K562 (cell line): ENCODE results near the gene VTI1B. TPM values are rescaled to one million over a fixed set of nuclear protein-coding genes. Genes with fewer than 3 reads are reported as not detected.

Experiments
- ATF4 ChIP-seq: fragments of 450-650 bp; formaldehyde crosslinking; IDR thresholded peaks from 2 replicates; pipeline ENCODE4 v1.4.0; 2022; ENCODE audit warnings: mild to moderate bottlenecking, moderate library complexity
- CBX3 ChIP-seq, 2 experiments: IDR thresholded peaks; 1 replicate in 1 of 2; 2 replicates in 1 of 2; pipeline ENCODE4 v1.6.1; 2012; ENCODE audit warnings: inconsistent platforms in 2 of 2, low read length in 2 of 2, borderline replicate concordance in 1 of 2, control low read depth in 1 of 2
- CBX5 ChIP-seq: IDR thresholded peaks from 2 replicates; pipeline ENCODE4 v1.6.1; 2014; ENCODE audit warnings: low read depth, borderline replicate concordance
- EGR1 ChIP-seq: fragments of 450-650 bp; conservative IDR thresholded peaks from 2 replicates; pipeline ENCODE4 v1.6.1; 2017; ENCODE audit warnings: mild to moderate bottlenecking
- HSF4 ChIP-seq: fragments of 250-450 bp; sonication (Bioruptor Pico); IDR thresholded peaks from 2 replicates; pipeline ENCODE4 v2.1.2; 2022; ENCODE audit warnings: mild to moderate bottlenecking, moderate library complexity, borderline replicate concordance
- MCM2 ChIP-seq: fragments of 450-650 bp; IDR thresholded peaks from 2 replicates; pipeline ENCODE4 v1.6.1; 2017; ENCODE audit warnings: low read depth, mild to moderate bottlenecking
- NELFE ChIP-seq: IDR thresholded peaks from 2 replicates; pipeline ENCODE4 v1.6.1; 2011; ENCODE audit warnings: mild to moderate bottlenecking; ENCODE audit not compliant: insufficient read depth, insufficient read length
- XRCC5 ChIP-seq: fragments of 200-400 bp; formaldehyde crosslinking; IDR thresholded peaks from 2 replicates; pipeline ENCODE4 v1.6.1; 2017; ENCODE audit warnings: low read depth, mild to moderate bottlenecking, low read length
- ZKSCAN1 ChIP-seq: fragments of 150-350 bp; IDR thresholded peaks from 2 replicates; pipeline ENCODE4 v1.6.1; 2016; ENCODE audit warnings: low read depth, low read length
- ZNF311 ChIP-seq: fragments of 250-450 bp; sonication (Bioruptor Pico); IDR thresholded peaks from 2 replicates; pipeline ENCODE4 v1.4.0; 2020; ENCODE audit warnings: mild to moderate bottlenecking, moderate library complexity
- ZNF354B ChIP-seq: fragments of 250-450 bp; sonication (Bioruptor Pico); IDR thresholded peaks from 2 replicates; pipeline ENCODE4 v1.4.0; 2020
- ZNF407 ChIP-seq: fragments of 450-650 bp; IDR thresholded peaks from 2 replicates; pipeline ENCODE4 v1.6.1; 2016; ENCODE audit warnings: low read depth
- ZNF449 ChIP-seq: fragments of 250-450 bp; sonication (Bioruptor Pico); IDR thresholded peaks from 2 replicates; pipeline ENCODE4 v1.8.0; 2022; ENCODE audit warnings: moderate library complexity, mild to moderate bottlenecking, inconsistent platforms
- ZNF518B ChIP-seq: fragments of 250-450 bp; sonication (Bioruptor Pico); IDR thresholded peaks from 2 replicates; pipeline ENCODE4 v1.5.0; 2021; ENCODE audit warnings: mild to moderate bottlenecking, moderate library complexity
- polyA plus RNA-seq, 8 experiments: library from polyadenylated mRNA; depleted of rRNA in 4 of 8; stranded (reverse) in 5 of 8; unstranded in 3 of 8; fragments of >200 nt; fragmentation: Nextera tagmentation in 2 of 8; fragmentation: Illumina TruSeq in 1 of 8; extraction: Ambion mirVana in 2 of 8; extraction: Trizol in 1 of 8; gene quantifications; 2 replicates each; pipeline versions ENCODE4 v1.2.1 to v1.2.3, GENCODE V29; 2011 to 2014; ENCODE audit warnings: inconsistent platforms in 1 of 8, missing spikeins in 1 of 8
- total RNA-seq, 7 experiments: library from RNA; depleted of rRNA in 6 of 7; stranded (reverse); fragments of >200 nt in 6 of 7; fragmentation: Illumina TruSeq in 2 of 7; extraction: Trizol in 2 of 7; gene quantifications; 2 replicates each; pipeline versions ENCODE4 v1.2.1 to v1.2.3, GENCODE V29; 2011 to 2021; ENCODE audit warnings: low replicate concordance in 1 of 7

The VTI1B gene
- total and polyA plus RNA-seq, 9 of the 15 experiments (the other 6 are each of a cell fraction or from before 2014, with no cell fraction given): 7.8 to 69.8 (median 50.1) TPM

- TF ChIP-seq XRCC5 (no peak), EGR1 (no peak), ZNF449 (CRISPR knock-in tag) (no peak), ZNF311 (CRISPR knock-in tag) (0 out of 2 replicates have a peak, but pooled peaks have one; percentile 17), ZKSCAN1 (no peak), ATF4 (CRISPR knock-in tag) (peak; percentile 99), ZNF354B (CRISPR knock-in tag) (0 out of 2 replicates have a peak, but pooled peaks have one; percentile 51), HSF4 (CRISPR knock-in tag) (no peak), ZNF407 (no peak), CBX3 (IDR thresholded peaks at IDR 0.05; ENCODE audit: borderline replicate concordance in 1 of 2, low read length in 2 of 2) (peak in 1 of 2 experiments; percentile 77; a peak in 2 of 3 replicates), CBX5 (no peak), NELFE (no peak), ZNF518B (no peak), MCM2 (no peak)
Measured at GRCh38 chr14:67636361-67636919, 38.0 kb downstream of the VTI1B start (continued).
